Ishikawa (cell line): ENCODE results near the gene KLF2.

Experiments used
- CEBPB ChIP-seq: IDR thresholded peaks from 2 replicates; pipeline ENCODE4 v1.6.1; 2012
- CREB1 ChIP-seq: IDR thresholded peaks from 2 replicates; pipeline ENCODE4 v1.6.1; 2012; ENCODE audit warnings: low read depth
- EGR1 ChIP-seq: IDR thresholded peaks from 2 replicates; pipeline ENCODE4 v1.6.1; 2012
- EP300 ChIP-seq: IDR thresholded peaks from 2 replicates; pipeline ENCODE4 v1.6.1; 2012; ENCODE audit warnings: borderline replicate concordance
- FOXM1 ChIP-seq: IDR thresholded peaks from 2 replicates; pipeline ENCODE4 v1.6.1; 2012; ENCODE audit warnings: low read depth, borderline replicate concordance
- NFIC ChIP-seq: IDR thresholded peaks from 2 replicates; pipeline ENCODE4 v1.6.1; 2012
- RAD21 ChIP-seq: IDR thresholded peaks from 2 replicates; pipeline ENCODE4 v1.6.1; 2012; ENCODE audit warnings: low read depth
- TAF1 ChIP-seq: IDR thresholded peaks from 2 replicates; pipeline ENCODE4 v1.6.1; 2012; ENCODE audit warnings: low read depth, mild to moderate bottlenecking
- TCF12 ChIP-seq: IDR thresholded peaks from 2 replicates; pipeline ENCODE4 v1.6.1; 2012; ENCODE audit warnings: low read depth
- TEAD4 ChIP-seq: IDR thresholded peaks from 2 replicates; pipeline ENCODE4 v1.6.1; 2012
- YY1 ChIP-seq: IDR thresholded peaks from 2 replicates; pipeline ENCODE4 v1.6.1; 2012; ENCODE audit warnings: low read depth
- ZBTB7A ChIP-seq: IDR thresholded peaks from 2 replicates; pipeline ENCODE4 v1.6.1; 2012; ENCODE audit warnings: low read depth
- TF ChIP-seq, protein P1 (sequence below): IDR thresholded peaks from 2 replicates; pipeline ENCODE4 v1.6.1; 2012
- TF ChIP-seq, protein P2 (sequence below): IDR thresholded peaks from 2 replicates; pipeline ENCODE4 v1.6.1; 2012; ENCODE audit warnings: low read depth, mild to moderate bottlenecking
- TF ChIP-seq, protein P3 (sequence below): IDR thresholded peaks from 2 replicates; pipeline ENCODE4 v1.6.1; 2012

Gene KLF2

DNA sequence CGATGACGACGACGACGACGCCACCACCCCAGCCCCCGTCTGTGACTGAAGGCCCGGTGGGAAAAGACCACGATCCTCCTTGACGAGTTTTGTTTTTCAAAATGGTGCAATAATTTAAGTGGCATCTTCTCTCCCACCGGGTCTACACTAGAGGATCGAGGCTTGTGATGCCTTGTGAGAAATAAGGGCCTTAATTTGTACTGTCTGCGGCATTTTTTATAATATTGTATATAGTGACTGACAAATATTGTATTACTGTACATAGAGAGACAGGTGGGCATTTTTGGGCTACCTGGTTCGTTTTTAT lies 2.5 kb downstream of the KLF2 start:
- TF ChIP-seq ZBTB7A (no peak), CREB1 (no peak), TAF1 (no peak), CEBPB (no peak), TEAD4 (no peak), EGR1 (no peak), FOXM1 (no peak), NFIC (no peak), TCF12 (no peak), EP300 (no peak), YY1 (no peak), RAD21 (no peak)
- TF ChIP-seq, protein P1, sequence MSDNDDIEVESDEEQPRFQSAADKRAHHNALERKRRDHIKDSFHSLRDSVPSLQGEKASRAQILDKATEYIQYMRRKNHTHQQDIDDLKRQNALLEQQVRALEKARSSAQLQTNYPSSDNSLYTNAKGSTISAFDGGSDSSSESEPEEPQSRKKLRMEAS, result no peak
- TF ChIP-seq, protein P2, sequence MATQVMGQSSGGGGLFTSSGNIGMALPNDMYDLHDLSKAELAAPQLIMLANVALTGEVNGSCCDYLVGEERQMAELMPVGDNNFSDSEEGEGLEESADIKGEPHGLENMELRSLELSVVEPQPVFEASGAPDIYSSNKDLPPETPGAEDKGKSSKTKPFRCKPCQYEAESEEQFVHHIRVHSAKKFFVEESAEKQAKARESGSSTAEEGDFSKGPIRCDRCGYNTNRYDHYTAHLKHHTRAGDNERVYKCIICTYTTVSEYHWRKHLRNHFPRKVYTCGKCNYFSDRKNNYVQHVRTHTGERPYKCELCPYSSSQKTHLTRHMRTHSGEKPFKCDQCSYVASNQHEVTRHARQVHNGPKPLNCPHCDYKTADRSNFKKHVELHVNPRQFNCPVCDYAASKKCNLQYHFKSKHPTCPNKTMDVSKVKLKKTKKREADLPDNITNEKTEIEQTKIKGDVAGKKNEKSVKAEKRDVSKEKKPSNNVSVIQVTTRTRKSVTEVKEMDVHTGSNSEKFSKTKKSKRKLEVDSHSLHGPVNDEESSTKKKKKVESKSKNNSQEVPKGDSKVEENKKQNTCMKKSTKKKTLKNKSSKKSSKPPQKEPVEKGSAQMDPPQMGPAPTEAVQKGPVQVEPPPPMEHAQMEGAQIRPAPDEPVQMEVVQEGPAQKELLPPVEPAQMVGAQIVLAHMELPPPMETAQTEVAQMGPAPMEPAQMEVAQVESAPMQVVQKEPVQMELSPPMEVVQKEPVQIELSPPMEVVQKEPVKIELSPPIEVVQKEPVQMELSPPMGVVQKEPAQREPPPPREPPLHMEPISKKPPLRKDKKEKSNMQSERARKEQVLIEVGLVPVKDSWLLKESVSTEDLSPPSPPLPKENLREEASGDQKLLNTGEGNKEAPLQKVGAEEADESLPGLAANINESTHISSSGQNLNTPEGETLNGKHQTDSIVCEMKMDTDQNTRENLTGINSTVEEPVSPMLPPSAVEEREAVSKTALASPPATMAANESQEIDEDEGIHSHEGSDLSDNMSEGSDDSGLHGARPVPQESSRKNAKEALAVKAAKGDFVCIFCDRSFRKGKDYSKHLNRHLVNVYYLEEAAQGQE, result no peak
- TF ChIP-seq, protein P3, sequence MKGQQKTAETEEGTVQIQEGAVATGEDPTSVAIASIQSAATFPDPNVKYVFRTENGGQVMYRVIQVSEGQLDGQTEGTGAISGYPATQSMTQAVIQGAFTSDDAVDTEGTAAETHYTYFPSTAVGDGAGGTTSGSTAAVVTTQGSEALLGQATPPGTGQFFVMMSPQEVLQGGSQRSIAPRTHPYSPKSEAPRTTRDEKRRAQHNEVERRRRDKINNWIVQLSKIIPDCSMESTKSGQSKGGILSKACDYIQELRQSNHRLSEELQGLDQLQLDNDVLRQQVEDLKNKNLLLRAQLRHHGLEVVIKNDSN, result no peak

DNA sequence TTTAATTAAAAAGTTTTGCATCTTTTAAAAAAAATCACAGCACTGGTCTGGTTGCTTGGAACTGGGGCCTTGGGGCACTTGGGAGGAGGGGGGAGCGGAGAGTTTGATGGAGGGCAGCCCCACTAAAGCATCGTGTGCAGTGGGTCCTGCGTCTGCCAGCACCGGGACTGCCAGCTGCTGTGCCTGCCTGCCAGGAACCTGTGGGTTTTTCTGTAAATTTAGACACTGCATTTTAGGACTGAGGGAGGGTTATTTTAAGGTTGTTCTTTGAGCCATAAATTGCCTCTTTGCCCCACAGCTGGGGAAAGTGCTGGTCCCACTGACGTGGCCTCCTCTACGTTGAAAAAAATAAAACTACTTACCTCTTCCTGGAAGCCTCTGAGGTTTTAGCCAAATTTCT lies 2.9 kb downstream of the KLF2 start:
- TF ChIP-seq TEAD4 (no peak), RAD21 (no peak), EGR1 (no peak), TCF12 (no peak), NFIC (no peak), TAF1 (no peak), CREB1 (no peak), ZBTB7A (no peak), EP300 (no peak), CEBPB (no peak)
- TF ChIP-seq, protein P1, result no peak
- TF ChIP-seq, protein P2, result no peak
- TF ChIP-seq, protein P3, result no peak

DNA sequence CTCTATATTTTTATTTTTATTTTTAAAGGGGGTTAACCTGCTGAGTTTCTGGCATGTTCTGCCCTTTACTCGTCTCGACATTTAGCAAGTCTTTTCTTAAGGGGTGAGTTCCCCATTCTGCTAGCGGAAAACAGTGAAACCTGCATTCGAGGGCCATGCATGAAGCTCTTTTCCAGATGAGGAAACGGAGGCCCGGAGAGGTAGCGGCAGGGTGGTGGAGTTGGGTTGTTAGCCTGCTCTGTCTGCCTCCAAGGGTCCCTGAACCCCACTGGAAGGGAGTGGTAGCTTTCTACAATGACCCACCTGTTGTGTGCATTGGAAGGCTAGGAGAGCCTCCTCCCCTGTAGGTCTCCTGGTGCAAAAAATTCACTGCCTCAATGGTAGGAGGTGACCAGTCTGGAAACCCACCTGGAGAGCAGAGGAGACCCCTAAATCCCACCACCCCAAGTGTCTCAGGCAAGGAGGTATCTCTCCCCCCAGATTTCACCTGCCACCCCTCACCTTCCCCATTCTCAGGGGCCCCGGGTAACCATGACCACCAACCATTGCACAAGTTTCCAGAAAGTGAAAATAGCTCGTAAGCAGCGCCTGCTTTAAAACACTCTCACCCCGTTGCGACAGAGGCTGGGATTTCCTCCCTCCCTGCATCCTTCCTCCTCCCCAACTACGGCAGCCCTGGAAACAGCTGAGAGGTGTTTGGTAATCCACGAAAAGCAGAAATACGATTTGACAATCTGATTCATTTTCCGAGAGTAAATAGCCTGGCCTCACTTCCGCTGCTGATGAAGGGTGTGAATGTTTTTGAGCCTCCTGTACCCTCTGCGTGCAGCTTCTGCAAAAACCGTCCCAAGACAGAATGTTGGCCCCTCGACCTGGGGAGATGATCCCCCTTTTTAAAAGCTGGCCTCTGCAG lies 3.5 kb downstream of the KLF2 start:
- TF ChIP-seq ZBTB7A (no peak), EGR1 (no peak), NFIC (no peak), EP300 (no peak), FOXM1 (no peak), YY1 (no peak), TAF1 (no peak), CEBPB (no peak), CREB1 (no peak)
- TF ChIP-seq, protein P2, result no peak
- TF ChIP-seq, protein P1, result no peak
- TF ChIP-seq, protein P3, result no peak
